ENCODE data around the gene LURAP1L. TPM values are rescaled to one million over a fixed set of nuclear protein-coding genes. Genes with fewer than 3 reads are reported as not detected.

The LURAP1L gene
- total RNA-seq, 1 experiment from 2014 or later, result 0.13 TPM

DNA sequence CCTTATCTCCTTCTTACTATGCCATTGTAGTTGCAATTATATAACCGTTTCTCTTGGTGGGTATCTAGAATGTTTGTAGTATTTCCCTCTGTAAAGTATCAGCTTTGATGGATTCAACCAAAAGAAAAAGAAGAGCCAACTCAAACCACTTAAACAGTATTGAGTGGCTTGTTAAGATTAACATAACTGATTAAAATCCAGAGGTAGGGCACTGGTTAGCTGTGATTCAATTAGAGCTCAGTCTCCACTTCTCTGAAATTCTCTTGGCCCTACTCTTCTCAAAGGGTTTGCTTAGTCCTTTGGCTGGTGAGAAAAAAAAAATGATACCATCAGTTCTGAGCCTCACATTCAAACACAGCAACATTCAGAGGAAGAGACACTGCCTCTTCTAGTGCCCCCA, 44.6 kb upstream of the LURAP1L start:
- Histone ChIP-seq H3K4ac (ENCODE audit: low read depth, low read length) (no peak overlapping the region), H4K8ac (replicated peaks; ENCODE audit: insufficient read length, low read depth, low read length) (no peak overlapping the region), H3K79me2 (ENCODE audit: insufficient read depth, low read length) (no peaks in the 10 kb centered on the region), H3K4me1 (ENCODE audit: insufficient read depth, low read length) (no peaks in the 10 kb centered on the region), H3K9ac (ENCODE audit: extremely low read depth, insufficient read length, low read length) (no peak overlapping the region), H2BK12ac (ENCODE audit: insufficient read length, low read depth, low read length) (no peak overlapping the region), H2BK20ac (ENCODE audit: low read depth, low read length, poor library complexity, severe bottlenecking) (no peak overlapping the region), H3K23ac (ENCODE audit: insufficient read length, low read depth, low read length) (no peak overlapping the region), H2BK5ac (ENCODE audit: insufficient read length, low read length) (no peak overlapping the region), H3T11ph (ENCODE audit: low read length) (no peak overlapping the region), H3K23me2 (ENCODE audit: insufficient read length, low read depth, low read length, poor library complexity, severe bottlenecking) (no peaks in the 10 kb centered on the region), H4K5ac (ENCODE audit: insufficient read length, low read depth, low read length) (no peak overlapping the region), H2BK15ac (ENCODE audit: low read depth, low read length) (no peak overlapping the region), H2AK5ac (ENCODE audit: insufficient read length, low read length) (no peak overlapping the region), H2BK120ac (ENCODE audit: low read depth, low read length, poor library complexity, severe bottlenecking) (no peak overlapping the region), H3K4me2 (ENCODE audit: insufficient read depth, insufficient read length, low read length) (no peak overlapping the region), H3K9me3 (ENCODE audit: control insufficient read depth, low read depth, low read length) (no peaks in the 10 kb centered on the region), H3K27ac (ENCODE audit: insufficient read length, low read depth, low read length) (no peak overlapping the region), H4K91ac (ENCODE audit: insufficient read length, low read depth, low read length) (no peak overlapping the region), H3K27me3 (ENCODE audit: insufficient read depth, low read length) (no peaks in the 10 kb centered on the region), H3K14ac (ENCODE audit: insufficient read depth, low read length) (no peak overlapping the region), H2AFZ (ENCODE audit: low read length) (peak overlapping the region; percentile 22), H3K79me1 (ENCODE audit: insufficient read depth, low read depth, low read length, poor library complexity, severe bottlenecking) (no peaks in the 10 kb centered on the region), H4K20me1 (ENCODE audit: control insufficient read depth, insufficient read depth, insufficient read length) (no peaks in the 10 kb centered on the region), H3K56ac (ENCODE audit: insufficient read length, low read depth, low read length) (no peak overlapping the region), H3K18ac (ENCODE audit: insufficient read length, low read depth, low read length) (no peak overlapping the region)
- Mint-ChIP-seq H3K4me1 (no peaks in the 10 kb centered on the region; a peak in 1 of 4 replicates), H3K27ac (0 out of 7 replicates have a peak overlapping the region, but pooled peaks of 1 of the 3 experiments have one; percentile 34), H3K36me3 (ENCODE audit: insufficient read depth in 1 of 3, low read depth in 3 of 3) (peaks cover 0 to 10% (median 2%) of the 10 kb centered on the region in 3 experiments; a peak in 3 of 7 replicates), H3K9me3 (peaks cover 2 to 9% of the 10 kb centered on the region in 2 experiments; a peak in 3 of 5 replicates), H3K4me3 (no peak overlapping the region), H3K27me3 (ENCODE audit: low read depth) (no peaks in the 10 kb centered on the region)
- TF ChIP-seq, protein P1, sequence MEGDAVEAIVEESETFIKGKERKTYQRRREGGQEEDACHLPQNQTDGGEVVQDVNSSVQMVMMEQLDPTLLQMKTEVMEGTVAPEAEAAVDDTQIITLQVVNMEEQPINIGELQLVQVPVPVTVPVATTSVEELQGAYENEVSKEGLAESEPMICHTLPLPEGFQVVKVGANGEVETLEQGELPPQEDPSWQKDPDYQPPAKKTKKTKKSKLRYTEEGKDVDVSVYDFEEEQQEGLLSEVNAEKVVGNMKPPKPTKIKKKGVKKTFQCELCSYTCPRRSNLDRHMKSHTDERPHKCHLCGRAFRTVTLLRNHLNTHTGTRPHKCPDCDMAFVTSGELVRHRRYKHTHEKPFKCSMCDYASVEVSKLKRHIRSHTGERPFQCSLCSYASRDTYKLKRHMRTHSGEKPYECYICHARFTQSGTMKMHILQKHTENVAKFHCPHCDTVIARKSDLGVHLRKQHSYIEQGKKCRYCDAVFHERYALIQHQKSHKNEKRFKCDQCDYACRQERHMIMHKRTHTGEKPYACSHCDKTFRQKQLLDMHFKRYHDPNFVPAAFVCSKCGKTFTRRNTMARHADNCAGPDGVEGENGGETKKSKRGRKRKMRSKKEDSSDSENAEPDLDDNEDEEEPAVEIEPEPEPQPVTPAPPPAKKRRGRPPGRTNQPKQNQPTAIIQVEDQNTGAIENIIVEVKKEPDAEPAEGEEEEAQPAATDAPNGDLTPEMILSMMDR (conservative IDR thresholded peaks at IDR 0.05), result no peak
- DNase-seq, result no peak
- no CpG with 5 or more reads among the region's 1 CpG for WGBS (ENCODE audit: extremely low coverage, insufficient read length, low lambda C conversion rate)

Data from H9 (cell line).